Renal cortex interstitium (tissue), 11 donors: ENCODE data around the gene RERE. TPM values are rescaled to one million over a fixed set of nuclear protein-coding genes. Genes with fewer than 3 reads are reported as not detected.

Source experiments
- DNase-seq, 11 donors: peaks; one replicate each; pipeline ENCODE4 v3.0.0-alpha.2; 2013; ENCODE audit warnings: low read depth in 9 of 11, low spot score in 4 of 11; ENCODE audit errors: extremely low read depth in 1 of 11
- polyA plus RNA-seq, 3 donors: library from polyadenylated mRNA; unstranded; fragments of 120-200 nt; gene quantifications; one replicate each; pipeline ENCODE4 v1.2.1, GENCODE V29; 2013; ENCODE audit not compliant: insufficient read length in 3 of 3

Gene RERE
- polyA plus RNA-seq, 3 donors: 149 to 169 (median 157) TPM

- DNase-seq: no peak
Observed at GRCh38 chr1:8404460-8405370, 412.7 kb downstream of the RERE start.

- DNase-seq: no peak
Observed at GRCh38 chr1:8402109-8402710, 415.2 kb downstream of the RERE start.

- no peak for DNase-seq
Observed at GRCh38 chr1:8398677-8399076, 418.8 kb downstream of the RERE start.

- DNase-seq: no peak
Observed at GRCh38 chr1:8398086-8398485, 419.4 kb downstream of the RERE start.

GRCh38 chr1:8397511-8397910, 419.9 kb downstream of the RERE start:
- peak in 1 of 11 donors; percentile 69 for DNase-seq

- DNase-seq: no peak
Observed at GRCh38 chr1:8396786-8397406, 420.5 kb downstream of the RERE start.

- no peak for DNase-seq
Observed at GRCh38 chr1:8396083-8396785, 421.2 kb downstream of the RERE start.

GRCh38 chr1:8395433-8395866, 422.0 kb downstream of the RERE start:
- DNase-seq: no peak

GRCh38 chr1:8394456-8395321, 422.8 kb downstream of the RERE start:
- no peak for DNase-seq

GRCh38 chr1:8392522-8392921, 424.9 kb downstream of the RERE start:
- DNase-seq: no peak

GRCh38 chr1:8390707-8391106, 426.7 kb downstream of the RERE start:
- no peak for DNase-seq

GRCh38 chr1:8389958-8390535, 427.4 kb downstream of the RERE start:
- DNase-seq: no peak

GRCh38 chr1:8388732-8389562, 428.5 kb downstream of the RERE start:
- no peak for DNase-seq

GRCh38 chr1:8386247-8386646, 431.2 kb downstream of the RERE start:
- DNase-seq: no peak

GRCh38 chr1:8384577-8384976, 432.9 kb downstream of the RERE start:
- no peak for DNase-seq

GRCh38 chr1:8384088-8384487, 433.4 kb downstream of the RERE start:
- DNase-seq: no peak
